GM18505 (cell line): ENCODE data around the gene PDGFD.

ENCODE experiments used
- ATAC-seq: cut with Tn5 transposase; IDR thresholded peaks from one replicate; pipeline ENCODE4 v1.9.1; 2021; ENCODE audit not compliant: unreplicated experiment
- POLR2A ChIP-seq: IDR thresholded peaks from 4 replicates; pipeline ENCODE4 v1.6.1; 2011; ENCODE audit warnings: borderline replicate concordance; ENCODE audit not compliant: insufficient read depth, insufficient read length; ENCODE audit errors: extremely low read depth

PDGFD gene

DNA sequence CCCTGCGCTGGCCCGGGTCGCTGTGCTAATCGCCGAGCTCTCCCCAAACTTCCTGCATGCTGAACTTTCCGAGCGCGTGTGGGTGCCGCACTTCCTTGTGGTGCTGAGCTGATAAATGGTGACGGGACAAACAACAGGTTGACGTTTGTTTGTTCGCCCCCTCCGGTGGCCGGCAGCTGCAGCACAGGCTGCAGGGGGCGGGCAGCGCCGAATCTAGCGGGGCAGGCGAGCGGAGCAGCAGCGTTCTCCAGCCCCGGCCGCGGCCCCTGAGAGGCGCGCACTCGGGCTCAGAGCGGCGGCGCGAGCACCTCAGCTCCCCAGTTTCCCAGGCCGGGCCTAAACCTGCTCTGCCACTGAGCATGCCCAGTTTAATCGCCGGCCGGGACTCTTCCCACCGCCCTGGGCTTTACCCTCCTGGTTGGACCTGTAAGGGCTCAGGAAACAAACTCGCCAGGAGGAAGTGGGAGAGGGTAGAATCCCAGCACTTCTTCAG lies at the start of gene PDGFD:
TSS of gene PDGFD (minus strand) at position 120 of the 493 bp plus-strand sequence.
- TF ChIP-seq POLR2A = no peak
- peak; percentile 94 for ATAC-seq

DNA sequence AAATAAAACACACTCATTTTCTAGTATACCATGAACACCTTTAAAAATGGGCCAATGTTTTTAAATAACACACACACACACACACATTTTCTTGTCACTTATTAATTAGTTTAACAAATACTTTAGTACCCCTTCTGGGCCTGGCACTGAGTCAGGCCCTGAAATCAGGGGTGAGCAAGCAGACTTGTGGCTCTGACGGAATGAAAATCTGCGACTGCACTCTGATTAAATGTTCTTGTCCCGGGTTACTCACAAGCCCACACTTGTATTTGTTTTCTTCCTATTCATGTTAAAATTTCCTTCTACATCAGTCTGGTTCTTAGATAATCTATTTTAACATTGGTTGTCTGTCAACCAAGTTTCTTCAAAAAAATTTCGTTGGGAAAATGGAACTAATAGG lies 43.0 kb upstream of the PDGFD start:
- TF ChIP-seq POLR2A = no peak
- no peak for ATAC-seq

DNA sequence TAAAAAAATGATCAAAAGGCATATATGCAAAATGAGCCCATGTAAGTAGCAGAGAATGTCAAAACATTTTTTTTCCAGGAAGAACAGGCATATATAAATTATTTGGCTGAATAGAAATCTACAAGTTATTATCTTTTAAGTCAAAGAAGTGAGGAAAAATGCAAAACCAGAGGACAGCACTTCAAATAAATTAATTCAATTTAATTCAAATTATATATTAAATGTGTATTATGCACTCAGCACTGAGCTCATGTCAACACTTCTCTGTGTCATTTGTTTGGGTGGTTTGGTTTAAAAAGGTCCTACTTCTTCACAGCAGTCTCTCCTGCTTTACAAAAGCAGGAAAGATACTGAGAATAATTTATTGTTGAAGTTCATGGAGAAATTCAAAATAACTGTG lies 41.9 kb upstream of the PDGFD start:
- ATAC-seq = no peak
- TF ChIP-seq POLR2A = no peak

DNA sequence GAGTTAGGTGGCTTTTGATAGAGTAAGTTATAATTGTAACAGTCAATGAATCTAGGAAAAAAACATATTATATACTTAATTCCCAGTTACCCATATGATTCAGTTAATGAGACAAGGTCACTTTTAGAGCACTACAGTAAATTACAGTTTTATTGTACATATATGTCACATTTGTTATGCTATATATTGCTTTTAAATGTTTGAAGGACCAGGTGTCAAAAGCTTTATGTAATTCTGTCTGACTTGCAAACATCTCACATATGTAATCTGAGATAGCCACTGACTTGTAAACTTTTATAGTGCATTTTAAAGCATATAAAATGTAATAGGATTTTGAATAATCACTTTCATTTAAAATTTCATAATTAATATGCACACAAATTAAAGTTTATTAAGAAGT lies 36.7 kb upstream of the PDGFD start:
- TF ChIP-seq POLR2A = no peak

DNA sequence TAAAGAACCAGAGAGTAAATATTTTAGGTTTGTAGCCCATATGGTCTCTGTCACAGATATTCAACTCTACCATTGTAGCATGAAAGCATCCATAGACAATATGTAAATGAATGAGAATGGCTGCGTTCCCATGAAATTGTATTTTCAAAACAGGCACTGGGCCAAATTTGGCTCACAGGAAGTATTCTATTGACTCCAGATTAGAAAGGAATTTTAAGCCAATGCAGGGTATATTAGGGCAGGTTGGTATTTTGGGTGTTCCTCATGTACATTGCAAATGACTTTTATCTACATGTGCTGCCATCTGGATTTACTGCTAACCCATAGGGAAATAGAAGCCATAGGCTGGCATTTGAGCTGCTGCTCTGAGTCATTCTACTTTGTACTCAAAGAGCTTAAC lies 35.1 kb upstream of the PDGFD start:
- ATAC-seq = no peak
- TF ChIP-seq POLR2A = no peak

More for the DNA sequence above, 36.7 kb upstream of the PDGFD start:
- ATAC-seq = no peak

DNA sequence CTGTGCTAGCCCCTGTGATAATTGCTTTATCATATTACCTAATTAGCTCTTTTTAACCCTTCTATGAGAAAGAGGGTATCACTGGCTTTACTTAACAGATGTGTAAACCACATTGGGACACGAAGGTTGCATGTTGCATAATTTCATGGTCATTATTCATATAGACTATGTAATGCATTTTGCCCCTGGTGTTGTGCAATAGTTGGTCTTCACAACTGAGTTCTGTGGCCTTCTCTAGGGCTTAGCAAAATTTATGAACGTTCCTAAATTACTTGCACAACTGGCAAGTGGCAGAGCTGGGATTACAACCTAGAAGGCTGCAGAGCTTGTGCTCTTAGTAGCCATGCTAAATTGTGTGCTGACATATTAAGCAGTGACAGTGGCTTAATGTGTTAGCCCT lies 34.6 kb upstream of the PDGFD start:
- ATAC-seq = no peak
- no peak for TF ChIP-seq POLR2A

DNA sequence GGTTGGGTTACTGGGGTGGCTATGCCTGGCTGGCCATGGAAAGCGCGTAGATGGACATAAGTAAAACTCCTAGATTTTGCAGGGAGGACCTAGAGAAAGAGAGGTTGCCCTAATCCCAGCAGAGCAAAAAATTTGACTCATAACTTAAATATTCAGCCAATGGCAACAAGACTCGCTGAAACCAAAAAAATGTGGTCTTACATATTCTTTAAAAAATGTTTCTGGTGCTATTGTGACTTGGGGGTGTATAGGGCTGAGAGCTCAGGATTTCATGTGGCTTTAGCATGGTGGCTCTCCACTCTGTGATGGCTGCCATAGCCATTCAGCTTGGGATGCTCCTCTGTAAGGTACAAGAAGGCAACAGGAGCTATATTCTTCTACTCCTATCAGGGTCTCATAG lies 27.2 kb upstream of the PDGFD start:
- TF ChIP-seq POLR2A = no peak
- ATAC-seq = no peak

DNA sequence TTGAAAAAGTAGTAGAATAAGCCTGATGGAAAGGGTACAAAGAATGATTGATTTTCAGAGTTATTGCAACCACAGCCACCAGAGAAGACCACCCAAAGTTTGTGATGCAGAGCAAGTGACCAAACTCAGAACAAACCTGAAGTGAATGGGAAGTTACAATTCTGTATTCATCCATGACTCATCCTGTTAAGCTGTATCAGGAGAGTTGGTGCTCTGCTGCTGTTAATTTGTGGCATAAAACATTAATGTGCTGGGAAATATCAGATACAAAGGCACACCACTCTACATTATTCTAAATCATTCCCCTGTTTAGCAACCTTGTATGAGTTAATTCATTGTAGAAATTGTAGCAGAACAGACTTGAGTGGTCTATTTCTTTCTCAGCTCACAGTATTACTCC lies 19.6 kb upstream of the PDGFD start:
- no peak for TF ChIP-seq POLR2A
- no peak for ATAC-seq

DNA sequence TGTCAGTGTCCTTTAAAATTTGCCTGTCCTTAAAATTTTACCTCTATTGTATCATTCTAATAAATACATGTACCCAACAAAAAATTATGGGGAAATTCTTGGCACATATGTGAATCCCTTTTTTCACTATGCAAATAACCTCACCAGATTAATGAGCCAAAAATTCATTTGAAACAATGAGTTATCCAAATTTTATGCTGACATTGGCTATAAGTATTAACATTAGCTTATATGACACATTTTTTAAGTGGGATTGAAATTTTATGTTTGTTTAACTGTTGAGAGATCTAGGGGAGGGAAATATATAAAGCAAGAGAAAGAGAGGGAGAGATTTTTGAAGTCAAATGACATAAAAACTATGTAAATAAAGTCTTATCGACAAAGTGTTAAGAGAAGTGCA lies 11.8 kb upstream of the PDGFD start:
- TF ChIP-seq POLR2A = no peak
- no peak for ATAC-seq

DNA sequence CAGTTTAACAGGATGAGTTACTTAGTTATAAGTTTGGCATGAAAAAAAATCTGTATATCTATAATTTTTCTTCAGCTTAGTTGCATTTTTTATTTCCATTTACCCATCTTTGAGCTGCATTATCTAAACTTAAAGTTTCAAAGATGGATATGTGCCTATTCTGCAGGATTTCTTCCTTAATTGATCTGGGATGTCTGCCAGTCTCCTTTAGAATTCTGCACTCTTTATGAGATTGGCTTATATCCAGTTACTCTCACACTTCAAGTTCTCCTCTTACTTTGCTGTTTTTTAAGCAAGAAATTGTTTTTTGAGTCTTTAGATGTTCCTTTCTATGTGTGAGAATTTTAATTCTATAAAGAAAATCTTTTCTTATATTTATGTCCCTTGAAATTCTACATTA lies 5.1 kb upstream of the PDGFD start:
- no peak for TF ChIP-seq POLR2A
- ATAC-seq = no peak

DNA sequence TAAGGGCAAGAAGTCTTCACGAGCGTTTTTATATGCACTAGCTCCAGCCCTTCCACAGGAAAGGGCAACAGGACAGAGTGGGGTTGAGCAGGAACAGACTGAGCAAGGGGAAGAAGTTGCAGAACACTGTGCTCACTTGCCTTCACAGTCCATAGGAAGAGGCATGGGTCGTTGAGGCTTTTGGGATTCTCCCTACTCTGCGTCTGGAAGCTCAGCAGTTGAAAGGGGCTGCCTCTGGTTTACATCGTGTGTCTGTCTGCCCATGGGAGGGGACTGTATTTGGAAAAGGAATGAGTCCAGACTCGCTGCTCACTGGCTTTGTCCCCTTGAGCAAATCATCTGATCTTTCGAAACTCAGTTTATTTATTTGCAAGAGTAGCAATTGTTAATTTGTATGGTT lies 1.1 kb upstream of the PDGFD start:
- TF ChIP-seq POLR2A = no peak

DNA sequence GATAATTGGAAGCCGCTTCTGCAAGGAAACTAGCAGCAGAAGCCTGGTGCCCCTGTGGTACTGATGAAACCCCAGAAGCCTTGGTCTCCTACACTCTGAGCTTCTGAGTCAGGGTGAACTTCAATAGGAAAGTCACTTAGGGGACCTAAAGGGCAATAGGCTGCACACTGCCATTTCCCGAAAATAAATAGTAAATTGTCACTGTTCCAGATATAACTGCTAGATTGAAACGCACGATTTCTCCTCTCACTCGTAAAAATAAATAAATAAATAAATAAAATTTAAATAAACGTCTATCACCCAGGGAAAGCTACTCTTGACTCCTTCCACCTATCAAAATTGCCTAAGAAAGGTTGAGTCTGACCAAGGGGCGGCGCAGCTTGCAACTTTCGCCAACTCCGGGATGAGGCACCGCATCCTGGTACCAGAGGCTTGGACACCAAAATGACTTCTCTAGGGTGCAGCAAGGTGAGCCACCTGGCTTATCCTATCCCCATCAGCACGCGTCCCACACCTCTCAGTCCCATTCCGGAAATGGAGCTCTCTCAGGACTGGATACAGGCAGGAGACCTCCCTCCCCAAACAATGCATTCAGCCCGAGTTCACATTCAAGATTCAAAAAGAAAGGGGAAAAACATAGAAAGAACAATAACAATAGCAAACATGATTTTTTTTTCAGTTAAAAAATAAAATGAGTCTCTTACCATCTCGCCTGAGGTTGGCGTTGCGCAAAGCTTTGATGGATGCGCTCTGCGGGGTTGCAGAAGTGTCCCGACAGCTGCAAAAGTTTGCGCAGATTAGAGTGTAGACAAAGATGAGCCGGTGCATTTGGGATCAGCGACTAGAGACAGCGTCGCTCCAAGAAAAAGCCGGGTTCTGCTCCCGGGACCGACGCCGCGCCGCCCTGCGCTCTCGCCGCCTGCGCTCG lies 583 bp downstream of the PDGFD start:
- TF ChIP-seq POLR2A = no peak
- no peak for ATAC-seq

More for the DNA sequence above, 1.1 kb upstream of the PDGFD start:
- no peak for ATAC-seq

DNA sequence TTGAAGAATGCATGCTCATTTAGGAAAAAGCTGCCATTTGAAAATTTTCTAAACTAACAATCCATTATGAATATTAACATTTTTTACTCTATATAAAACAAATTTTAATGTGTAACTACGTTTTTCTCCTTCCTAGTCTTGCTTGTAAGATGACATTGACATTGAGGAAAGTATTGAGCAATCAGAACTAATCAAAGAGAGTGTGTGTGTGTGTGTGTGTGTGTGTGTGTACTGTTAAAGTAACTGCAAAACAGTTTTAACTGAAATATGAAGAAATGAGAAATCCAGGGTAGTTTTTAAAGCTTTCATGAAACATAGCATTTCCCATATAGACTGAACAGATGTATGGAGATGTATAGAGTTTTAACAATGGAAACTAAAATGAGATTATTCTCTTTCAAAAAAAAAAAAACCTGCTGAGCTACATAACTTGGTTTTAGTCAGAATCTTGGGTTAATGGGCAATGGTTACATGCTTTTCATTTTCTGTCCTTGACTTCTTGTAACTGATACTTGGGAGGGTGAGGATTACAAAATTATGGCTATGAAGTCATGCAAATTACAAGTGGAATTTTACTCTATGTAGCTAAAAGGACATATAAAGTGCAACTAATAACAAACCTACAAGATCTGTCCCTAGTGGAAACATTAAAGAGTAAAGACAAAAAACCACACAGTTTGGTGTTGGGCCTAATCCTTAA lies 2.0 kb downstream of the PDGFD start:
- TF ChIP-seq POLR2A = no peak
- ATAC-seq = no peak

DNA sequence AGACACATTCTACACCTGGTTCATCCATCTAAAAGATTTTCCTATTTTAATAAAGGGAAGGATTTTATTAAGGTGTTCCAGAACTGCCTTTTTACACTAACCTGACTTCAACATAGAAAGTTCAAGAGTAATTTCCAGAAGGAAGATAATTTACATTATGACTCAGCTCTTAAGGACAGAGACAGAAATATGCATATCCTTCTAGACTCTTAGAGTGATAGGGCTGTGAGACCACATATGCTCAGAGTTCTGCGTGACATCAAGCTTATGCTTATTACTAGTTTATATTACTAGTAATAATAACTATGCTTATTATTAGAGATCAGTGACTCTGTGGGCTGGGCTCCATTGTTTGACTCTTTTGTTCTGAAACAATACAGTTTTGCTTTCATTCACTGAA lies 4.6 kb downstream of the PDGFD start:
- TF ChIP-seq POLR2A = no peak
- ATAC-seq = no peak
